ENCODE data around the gene SLC35E1. TPM values are rescaled to one million over a fixed set of nuclear protein-coding genes. Genes with fewer than 3 reads are reported as not detected.
A peak's percentile ranks its signal among the peaks of the same experiment; 100 is the strongest.
"Not testable (repeated sequence)": the region's sequence is repeated elsewhere in the genome, so short reads cannot be mapped to it uniquely, and the experiment has no call there.

Gene SLC35E1
- total and polyA plus RNA-seq, 11 donors, result 20.4 to 44.0 (median 24.0) TPM

DNA sequence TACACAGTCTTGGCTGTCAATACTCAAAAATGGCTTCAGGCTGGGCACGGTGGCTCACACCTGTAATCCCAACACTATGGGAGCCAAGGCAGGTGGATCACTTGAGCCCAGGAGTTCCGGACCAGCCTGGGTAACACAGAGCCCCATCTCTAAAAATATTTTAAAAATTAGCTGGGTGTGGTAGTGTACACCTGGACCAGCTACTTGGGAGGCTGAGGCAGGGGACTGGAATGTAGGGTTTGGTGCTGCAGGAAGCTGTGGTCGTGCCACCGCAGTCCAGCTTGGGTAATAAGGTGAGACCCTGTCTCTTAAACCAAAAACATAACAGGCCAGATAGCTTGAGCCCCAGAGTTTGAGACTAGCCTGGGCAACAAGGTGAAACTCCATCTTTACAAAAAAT, 23.3 kb downstream of the SLC35E1 start:
- H3K27ac ChIP-seq, result no peak overlapping the region

DNA sequence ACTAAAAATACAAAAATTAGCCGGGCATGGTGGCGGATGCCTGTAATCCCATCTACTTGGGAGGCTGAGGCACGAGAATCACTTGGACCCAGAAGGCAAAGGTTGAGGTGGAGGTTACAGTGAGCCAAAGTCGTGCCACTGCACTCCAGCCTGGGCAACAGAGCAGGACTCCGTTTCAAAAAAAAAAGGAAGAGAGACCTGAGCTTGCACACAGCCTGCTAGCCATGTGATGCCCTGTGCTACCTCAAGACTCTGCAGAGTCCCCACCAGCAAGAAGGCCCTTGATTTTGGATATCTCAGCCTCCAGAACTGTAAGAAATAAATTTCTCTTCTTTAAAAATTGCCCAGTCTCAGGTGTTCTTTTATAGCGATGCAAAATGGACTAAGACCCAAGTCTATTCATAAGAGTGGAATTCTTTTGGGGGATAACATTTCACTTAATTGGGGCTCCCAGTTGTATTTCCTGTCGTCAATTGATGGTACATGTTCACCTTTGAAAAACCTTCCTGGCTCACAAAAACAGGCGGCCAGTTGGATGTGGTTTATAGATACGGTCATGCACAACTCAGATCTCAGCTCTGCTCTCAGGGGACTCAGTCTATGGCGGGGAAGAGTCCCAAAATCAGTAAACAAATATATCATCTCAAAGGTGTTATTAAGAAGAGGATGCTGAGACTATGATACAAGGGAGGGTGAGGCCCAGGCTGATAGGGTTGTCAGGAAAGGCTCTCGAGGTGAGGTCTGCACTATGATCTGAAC, 27.6 kb downstream of the SLC35E1 start:
- no peak for TF ChIP-seq POLR2A (IDR thresholded peaks at IDR 0.05)
- TF ChIP-seq, protein P1, sequence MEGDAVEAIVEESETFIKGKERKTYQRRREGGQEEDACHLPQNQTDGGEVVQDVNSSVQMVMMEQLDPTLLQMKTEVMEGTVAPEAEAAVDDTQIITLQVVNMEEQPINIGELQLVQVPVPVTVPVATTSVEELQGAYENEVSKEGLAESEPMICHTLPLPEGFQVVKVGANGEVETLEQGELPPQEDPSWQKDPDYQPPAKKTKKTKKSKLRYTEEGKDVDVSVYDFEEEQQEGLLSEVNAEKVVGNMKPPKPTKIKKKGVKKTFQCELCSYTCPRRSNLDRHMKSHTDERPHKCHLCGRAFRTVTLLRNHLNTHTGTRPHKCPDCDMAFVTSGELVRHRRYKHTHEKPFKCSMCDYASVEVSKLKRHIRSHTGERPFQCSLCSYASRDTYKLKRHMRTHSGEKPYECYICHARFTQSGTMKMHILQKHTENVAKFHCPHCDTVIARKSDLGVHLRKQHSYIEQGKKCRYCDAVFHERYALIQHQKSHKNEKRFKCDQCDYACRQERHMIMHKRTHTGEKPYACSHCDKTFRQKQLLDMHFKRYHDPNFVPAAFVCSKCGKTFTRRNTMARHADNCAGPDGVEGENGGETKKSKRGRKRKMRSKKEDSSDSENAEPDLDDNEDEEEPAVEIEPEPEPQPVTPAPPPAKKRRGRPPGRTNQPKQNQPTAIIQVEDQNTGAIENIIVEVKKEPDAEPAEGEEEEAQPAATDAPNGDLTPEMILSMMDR (IDR thresholded peaks at IDR 0.05), result no peak
- Histone ChIP-seq H3K27me3 (no peaks in the 10 kb centered on the region), H3K36me3 (peaks cover 0 to 11% (median 7%) of the 10 kb centered on the region in 9 donors), H3K4me1 (peaks cover 6 to 42% (median 31%) of the 10 kb centered on the region in 12 donors), H3K9me3 (no peaks in the 10 kb centered on the region), H3K27ac (no peak overlapping the region), H3K4me3 (no peak overlapping the region)
- WGBS, 4 donors, result 83 to 92% (median 90%) methylated on average over 11 of the region's 11 CpGs
- no peak for DNase-seq
- intact Hi-C loops (cut with DNase I), result loop anchor here in 2 of 10 donors (5.0 kb wide), 2 partner anchors 43 to 47 kb away; partner anchors contain the start of genes C19orf44 (in 1 of the 2) and CALR3 (in 1 of the 2)
- ATAC-seq, result no peak

More for the DNA sequence above, 23.3 kb downstream of the SLC35E1 start:
- Histone ChIP-seq H3K9me3 (no peaks in the 10 kb centered on the region), H3K36me3 (peaks cover 0 to 38% (median 33%) of the 10 kb centered on the region in 9 donors), H3K27me3 (no peaks in the 10 kb centered on the region), H3K4me3 (no peak overlapping the region), H3K4me1 (peaks cover 0 to 12% (median 1%) of the 10 kb centered on the region in 12 donors)
- 93 to 95% (median 95%) methylated on average over 4 of the region's 4 CpGs for WGBS, 4 donors
- intact Hi-C loops (cut with DNase I), result no loop called here
- ATAC-seq (no peak), DNase-seq (no peak)
- TF ChIP-seq, protein P1 (IDR thresholded peaks at IDR 0.05), result no peak

DNA sequence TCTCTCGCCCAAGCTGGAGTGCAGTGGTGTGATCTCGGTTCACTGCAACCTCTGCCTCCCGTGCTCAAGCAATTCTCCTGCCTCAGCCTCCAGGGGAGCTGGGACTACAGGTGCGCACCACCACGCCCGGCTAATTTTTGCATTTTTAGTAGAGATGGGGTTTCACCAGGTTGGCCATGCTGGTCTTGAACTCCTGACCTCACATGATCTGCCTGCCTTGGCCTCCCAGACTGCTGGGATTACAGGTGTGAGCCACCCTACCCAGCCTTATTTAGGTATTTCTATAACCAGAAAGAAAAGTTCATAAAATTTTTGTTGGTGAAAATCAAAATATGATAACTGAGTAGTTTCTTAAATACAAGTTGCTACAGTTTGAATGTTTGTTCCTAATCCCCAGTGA, 28.5 kb downstream of the SLC35E1 start:
- peak overlapping the region in 4 of 12 donors; percentile 94 to 100 (median 100) for H3K4me3 ChIP-seq
- DNase-seq, H3K27me3 ChIP-seq, H3K27ac ChIP-seq, H3K9me3 ChIP-seq, ATAC-seq: not testable (repeated sequence)
- WGBS, 4 donors, result 87 to 91% (median 89%) methylated on average over 6 of the region's 6 CpGs
- intact Hi-C loops (cut with DNase I), result loop anchor here in 4 of 10 donors (2.0 to 5.0 kb wide), 5 partner anchors 27 to 85 kb away; partner anchors contain the start of genes C19orf44 (in 2 of the 4), CALR3 (in 2 of the 4) and MED26 (in 1 of the 4)
- H3K4me1 ChIP-seq, result peaks cover 6 to 44% (median 33%) of the 10 kb centered on the region in 12 donors
- H3K36me3 ChIP-seq, result peaks cover 0 to 17% (median 12%) of the 10 kb centered on the region in 9 donors

DNA sequence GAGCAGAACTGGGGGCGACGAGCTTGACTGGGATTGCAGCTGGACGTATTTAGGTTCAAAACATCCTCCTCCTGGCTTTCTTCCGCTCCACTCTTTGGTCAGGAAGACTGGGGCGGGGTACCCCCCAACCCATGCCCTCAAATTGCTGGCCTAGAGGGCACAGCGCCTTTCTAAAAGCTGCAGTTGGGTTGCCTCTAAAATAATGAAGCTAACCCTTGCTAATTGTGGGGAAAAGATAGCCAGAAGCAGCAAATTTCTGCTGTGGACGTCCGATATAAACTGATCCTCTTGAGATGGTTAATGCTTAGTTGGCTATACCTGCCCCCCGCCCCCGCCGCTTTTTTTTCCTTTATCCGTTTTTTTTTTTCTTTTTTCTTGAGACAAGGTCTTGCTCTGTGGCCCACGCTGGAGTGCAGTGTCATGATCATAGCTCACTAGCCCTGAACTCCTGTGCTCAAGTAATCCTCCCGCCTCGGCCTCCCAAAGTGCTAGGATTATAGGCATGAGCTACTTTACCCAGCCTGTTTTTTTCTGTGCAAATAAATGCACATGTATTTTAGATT, 29.2 kb downstream of the SLC35E1 start:
- ATAC-seq (no peak), DNase-seq (no peak)
- TF ChIP-seq POLR2A (IDR thresholded peaks at IDR 0.05), result no peak
- TF ChIP-seq, protein P1 (IDR thresholded peaks at IDR 0.05), result no peak
- H3K4me3 ChIP-seq, result peak overlapping the region; percentile 71 to 100 (median 94)
- peak overlapping the region in 11 of 12 donors; percentile 77 to 95 (median 91) for H3K27ac ChIP-seq
- intact Hi-C loops (cut with DNase I), result loop anchor here in 4 of 10 donors (1.0 to 5.0 kb wide), 6 partner anchors 28 to 86 kb away; partner anchors contain the start of genes C19orf44 (in 2 of the 4), CALR3 (in 2 of the 4), MED26 (in 1 of the 4) and SLC35E1 (in 1 of the 4)
- H3K36me3 ChIP-seq, result peaks cover 0 to 24% (median 12%) of the 10 kb centered on the region in 9 donors
- H3K27me3 ChIP-seq, result no peaks in the 10 kb centered on the region
- 5% methylated on average over 15 of the region's 15 CpGs for WGBS, 4 donors
- H3K9me3 ChIP-seq, result no peaks in the 10 kb centered on the region
- H3K4me1 ChIP-seq, result peaks cover 6 to 50% (median 33%) of the 10 kb centered on the region in 12 donors

Measured in heart left ventricle (tissue), 16 donors.